Measurements from ENCODE around the gene OPRL1.

Gene OPRL1

GRCh38 chr20:64044484-64045247 lies 35.2 kb upstream of the OPRL1 start:
- no peaks in the 10 kb centered on the region for H3K4me1 ChIP-seq (ENCODE audit: control insufficient read depth, insufficient read depth, low read length)
- no peaks in the 10 kb centered on the region for H3K36me3 ChIP-seq (ENCODE audit: control insufficient read depth, insufficient read depth, low read length, severe bottlenecking)
- H3K9ac ChIP-seq (ENCODE audit: low read length), result no peak overlapping the region
- no peaks in the 10 kb centered on the region for H3K9me3 ChIP-seq (ENCODE audit: control insufficient read depth, low read length)
- peak; percentile 80 for DNase-seq (ENCODE audit: low read depth)
- H3K4me3 ChIP-seq (ENCODE audit: low read length), result no peak overlapping the region
- H3K27me3 ChIP-seq (replicated peaks; ENCODE audit: control insufficient read depth, insufficient read depth, low read length), result peaks cover 39% of the 10 kb centered on the region

DNA sequence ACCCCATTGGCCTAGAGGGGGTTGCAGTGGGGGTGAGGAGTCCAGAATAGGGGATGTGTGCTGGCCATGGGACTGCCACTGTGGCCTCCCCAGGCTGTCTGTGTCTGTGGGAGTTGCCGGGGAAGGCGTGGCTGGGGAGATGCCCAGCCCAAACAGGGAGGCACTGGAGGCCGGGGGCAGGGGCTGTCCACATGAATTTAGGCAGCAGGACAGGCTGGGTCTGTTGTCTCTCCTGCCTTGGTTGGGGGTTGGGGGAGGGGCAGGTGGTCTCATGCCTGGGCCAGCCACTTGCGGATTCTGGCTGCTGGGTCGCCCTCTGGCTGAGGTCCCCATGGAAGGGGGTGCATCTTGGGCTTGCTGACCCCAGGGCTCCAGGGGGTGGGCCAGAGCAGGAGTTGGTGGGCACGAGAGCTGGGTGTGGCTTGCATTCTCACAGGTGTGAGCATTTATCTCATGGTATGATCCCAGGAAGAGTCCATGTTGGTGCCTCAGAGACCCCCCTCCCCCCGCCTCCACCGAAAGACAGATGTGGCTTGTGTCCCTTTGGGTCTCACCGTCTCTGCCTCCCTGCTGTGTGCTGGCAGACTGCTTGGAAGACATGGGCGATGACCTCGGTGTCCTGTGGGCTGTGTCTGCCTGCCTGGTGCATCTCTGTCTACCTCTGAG lies 34.4 kb upstream of the OPRL1 start:
- H3K36me3 ChIP-seq (ENCODE audit: control insufficient read depth, insufficient read depth, low read length, severe bottlenecking), result no peaks in the 10 kb centered on the region
- no peak overlapping the region for H3K4me3 ChIP-seq (ENCODE audit: low read length)
- no peaks in the 10 kb centered on the region for H3K4me1 ChIP-seq (ENCODE audit: control insufficient read depth, insufficient read depth, low read length)
- DNase-seq (ENCODE audit: low read depth), result no peak
- no peak overlapping the region for H3K9ac ChIP-seq (ENCODE audit: low read length)
- H3K27me3 ChIP-seq (replicated peaks; ENCODE audit: control insufficient read depth, insufficient read depth, low read length), result peaks cover 38% of the 10 kb centered on the region
- no peaks in the 10 kb centered on the region for H3K9me3 ChIP-seq (ENCODE audit: control insufficient read depth, low read length)

DNA sequence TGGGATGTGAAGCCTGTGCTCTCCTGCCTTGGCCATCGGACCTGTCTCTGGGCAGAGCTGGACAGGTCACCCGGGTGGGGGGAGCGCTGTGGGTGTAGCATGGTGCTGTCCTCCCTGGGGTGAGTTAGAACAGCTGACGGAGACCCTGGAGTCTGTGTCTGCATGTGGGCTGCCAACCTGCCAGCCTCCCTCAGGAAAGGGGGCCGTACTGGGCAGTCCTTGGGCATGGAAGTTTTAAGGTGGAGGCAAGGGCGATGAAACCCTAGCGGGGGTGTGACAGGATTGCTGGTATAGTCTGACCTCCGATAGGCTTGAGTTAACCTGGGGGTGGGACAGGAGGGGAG lies 32.9 kb upstream of the OPRL1 start:
- H3K4me3 ChIP-seq (ENCODE audit: low read length), result no peak overlapping the region
- H3K27me3 ChIP-seq (replicated peaks; ENCODE audit: control insufficient read depth, insufficient read depth, low read length), result peaks cover 39% of the 10 kb centered on the region
- no peak overlapping the region for H3K9ac ChIP-seq (ENCODE audit: low read length)

DNA sequence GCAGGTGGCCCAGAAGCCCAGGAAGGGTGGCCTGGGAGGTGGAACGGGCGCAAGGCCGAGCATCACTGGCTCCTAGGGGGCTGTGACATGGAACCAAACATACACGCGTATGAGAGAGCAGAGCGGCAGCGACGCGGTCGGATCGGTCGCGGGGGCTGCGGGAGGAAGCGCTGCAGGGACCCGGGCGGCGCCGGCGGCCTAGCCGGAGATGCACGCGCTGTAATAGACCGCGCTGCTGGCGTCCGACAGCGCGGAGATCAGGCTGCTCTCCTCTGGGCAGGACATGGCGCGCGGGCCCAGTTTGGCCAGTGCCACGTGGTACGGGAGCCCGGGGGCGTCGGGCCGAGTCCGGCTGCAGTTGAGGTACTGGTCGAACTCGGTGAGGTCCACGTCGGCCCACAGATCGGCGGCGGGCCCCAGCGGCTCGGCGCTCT lies 31.9 kb upstream of the OPRL1 start:
- no peak for DNase-seq (ENCODE audit: low read depth)
- Histone ChIP-seq H3K36me3 (ENCODE audit: control insufficient read depth, insufficient read depth, low read length, severe bottlenecking) (no peaks in the 10 kb centered on the region), H3K4me3 (ENCODE audit: low read length) (no peak overlapping the region), H3K9me3 (ENCODE audit: control insufficient read depth, low read length) (no peaks in the 10 kb centered on the region), H3K4me1 (ENCODE audit: control insufficient read depth, insufficient read depth, low read length) (no peaks in the 10 kb centered on the region), H3K27me3 (replicated peaks; ENCODE audit: control insufficient read depth, insufficient read depth, low read length) (peaks cover 43% of the 10 kb centered on the region), H3K9ac (ENCODE audit: low read length) (no peak overlapping the region)

More for the DNA sequence above, 32.9 kb upstream of the OPRL1 start:
- no peak for DNase-seq (ENCODE audit: low read depth)
- Histone ChIP-seq H3K4me1 (ENCODE audit: control insufficient read depth, insufficient read depth, low read length) (no peaks in the 10 kb centered on the region), H3K9me3 (ENCODE audit: control insufficient read depth, low read length) (no peaks in the 10 kb centered on the region), H3K36me3 (ENCODE audit: control insufficient read depth, insufficient read depth, low read length, severe bottlenecking) (no peaks in the 10 kb centered on the region)

DNA sequence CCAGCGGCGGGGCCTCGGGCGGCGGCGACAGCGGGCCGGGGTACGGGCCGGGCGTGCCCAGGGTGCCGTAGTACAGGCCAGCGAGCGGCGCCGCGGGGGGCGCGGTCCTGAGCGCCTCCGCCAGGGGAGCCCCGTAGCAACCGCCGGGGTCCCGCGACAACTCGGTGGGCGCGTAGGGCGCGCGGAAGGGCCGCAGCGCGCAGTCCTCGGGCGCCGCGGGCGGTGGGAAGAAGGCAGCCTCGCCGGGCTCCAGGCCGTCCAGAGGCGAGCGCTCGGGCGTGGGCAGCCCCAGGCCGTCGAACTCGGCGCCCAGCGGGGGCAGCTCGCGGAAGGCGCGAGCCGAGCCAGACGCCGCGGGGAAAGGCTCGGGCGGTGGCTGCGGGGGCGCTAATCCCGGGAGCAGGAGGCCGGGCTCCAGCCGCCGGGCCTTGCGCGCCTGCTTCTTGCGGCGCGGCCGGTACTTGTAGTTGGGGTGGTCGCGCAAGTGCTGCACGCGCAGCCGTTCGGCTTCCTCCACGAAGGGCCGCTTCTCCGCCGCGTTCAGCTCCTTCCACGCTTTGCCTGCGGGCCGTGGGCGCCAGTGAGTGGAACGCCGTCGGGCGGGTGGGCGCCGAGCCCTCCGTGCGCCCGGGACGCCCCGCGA lies 31.4 kb upstream of the OPRL1 start:
- no peak for DNase-seq (ENCODE audit: low read depth)

DNA sequence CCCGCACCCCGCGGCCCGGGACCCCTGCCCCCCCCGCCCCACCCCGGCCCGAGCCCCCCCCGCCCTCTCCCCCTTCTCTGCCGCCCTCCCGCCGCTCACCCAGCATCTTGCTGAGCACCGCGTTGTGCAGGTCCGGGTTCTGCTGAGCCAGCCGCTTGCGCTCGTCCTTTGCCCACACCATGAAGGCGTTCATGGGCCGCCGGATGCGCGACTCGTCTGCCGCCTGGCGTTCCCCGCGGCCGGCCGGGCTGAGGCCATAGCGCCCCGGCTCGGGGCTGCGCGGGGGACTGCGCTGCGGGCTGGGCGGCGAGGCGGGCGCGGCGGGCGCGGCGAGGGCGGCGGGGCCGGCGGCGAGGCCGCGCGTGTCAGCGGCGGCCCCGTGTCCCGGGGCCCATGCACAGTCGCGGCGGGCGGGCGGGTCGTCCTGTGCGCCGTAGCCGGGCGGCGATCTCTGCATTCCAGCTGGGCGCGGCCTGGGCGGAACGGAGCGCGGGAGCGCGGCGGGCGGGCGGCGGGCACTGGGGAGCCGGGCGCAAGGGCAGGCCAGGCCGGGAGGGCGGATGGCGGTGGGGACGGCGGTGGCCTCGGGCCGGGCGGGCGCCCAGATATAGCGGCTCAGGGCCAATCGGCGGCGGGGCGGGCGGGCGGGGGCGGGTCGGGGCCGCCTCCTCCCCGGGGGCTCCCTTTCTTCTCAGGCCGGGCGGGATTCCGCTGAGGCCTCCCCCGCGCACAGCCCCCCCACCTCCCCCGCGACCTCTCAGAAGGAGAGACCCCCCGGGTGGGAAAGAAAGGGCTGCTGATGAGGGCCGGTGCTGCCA lies 30.6 kb upstream of the OPRL1 start, which contains the start of gene SOX18:
Gene SOX18, minus strand, starts transcription at position 580 of the 818 bp plus-strand sequence. Its CDS starts 123 bp downstream, at position 457.
- no peaks in the 10 kb centered on the region for H3K9me3 ChIP-seq (ENCODE audit: control insufficient read depth, low read length)
- H3K9ac ChIP-seq (ENCODE audit: low read length), result no peak within 1 kb of the TSS
- H3K4me3 ChIP-seq (ENCODE audit: low read length), result no peak within 1 kb of the TSS
- peaks cover 49% of the 10 kb centered on the region for H3K27me3 ChIP-seq (replicated peaks; ENCODE audit: control insufficient read depth, insufficient read depth, low read length)
- peak; percentile 61 for DNase-seq (ENCODE audit: low read depth)
- H3K4me1 ChIP-seq (ENCODE audit: control insufficient read depth, insufficient read depth, low read length), result peaks cover 6% of the 10 kb centered on the region
- H3K36me3 ChIP-seq (ENCODE audit: control insufficient read depth, insufficient read depth, low read length, severe bottlenecking), result no peaks in the 10 kb centered on the region

More for the DNA sequence above, 31.4 kb upstream of the OPRL1 start:
- no peaks in the 10 kb centered on the region for H3K36me3 ChIP-seq (ENCODE audit: control insufficient read depth, insufficient read depth, low read length, severe bottlenecking)
- peaks cover 48% of the 10 kb centered on the region for H3K27me3 ChIP-seq (replicated peaks; ENCODE audit: control insufficient read depth, insufficient read depth, low read length)
- no peak overlapping the region for H3K4me3 ChIP-seq (ENCODE audit: low read length)
- no peaks in the 10 kb centered on the region for H3K9me3 ChIP-seq (ENCODE audit: control insufficient read depth, low read length)
- H3K9ac ChIP-seq (ENCODE audit: low read length), result no peak overlapping the region
- peaks cover under 1% of the 10 kb centered on the region for H3K4me1 ChIP-seq (ENCODE audit: control insufficient read depth, insufficient read depth, low read length)

DNA sequence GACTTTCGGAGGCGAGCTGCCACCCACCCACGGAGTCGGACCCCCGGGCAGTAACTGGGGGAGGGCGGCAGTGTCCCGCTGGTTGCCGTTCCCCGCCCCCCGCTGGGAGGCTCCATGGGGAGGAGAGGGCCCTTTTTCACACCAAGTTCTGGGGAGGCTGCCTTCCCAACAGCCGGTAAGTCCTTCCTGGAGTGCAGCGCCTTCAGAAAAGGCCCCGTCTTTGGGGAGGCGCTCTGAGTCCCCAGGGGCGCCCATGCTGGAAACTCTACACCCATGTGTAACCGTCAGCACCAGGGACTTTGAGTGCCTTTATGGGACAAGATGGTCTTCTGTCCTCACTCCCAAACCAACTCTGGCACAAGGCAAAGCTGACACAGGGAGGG lies 30.0 kb upstream of the OPRL1 start:
- Histone ChIP-seq H3K9ac (ENCODE audit: low read length) (no peak overlapping the region), H3K4me3 (ENCODE audit: low read length) (no peak overlapping the region), H3K4me1 (ENCODE audit: control insufficient read depth, insufficient read depth, low read length) (peaks cover 10% of the 10 kb centered on the region), H3K27me3 (replicated peaks; ENCODE audit: control insufficient read depth, insufficient read depth, low read length) (peaks cover 52% of the 10 kb centered on the region), H3K36me3 (ENCODE audit: control insufficient read depth, insufficient read depth, low read length, severe bottlenecking) (no peaks in the 10 kb centered on the region), H3K9me3 (ENCODE audit: control insufficient read depth, low read length) (no peaks in the 10 kb centered on the region)
- DNase-seq (ENCODE audit: low read depth), result no peak

DNA sequence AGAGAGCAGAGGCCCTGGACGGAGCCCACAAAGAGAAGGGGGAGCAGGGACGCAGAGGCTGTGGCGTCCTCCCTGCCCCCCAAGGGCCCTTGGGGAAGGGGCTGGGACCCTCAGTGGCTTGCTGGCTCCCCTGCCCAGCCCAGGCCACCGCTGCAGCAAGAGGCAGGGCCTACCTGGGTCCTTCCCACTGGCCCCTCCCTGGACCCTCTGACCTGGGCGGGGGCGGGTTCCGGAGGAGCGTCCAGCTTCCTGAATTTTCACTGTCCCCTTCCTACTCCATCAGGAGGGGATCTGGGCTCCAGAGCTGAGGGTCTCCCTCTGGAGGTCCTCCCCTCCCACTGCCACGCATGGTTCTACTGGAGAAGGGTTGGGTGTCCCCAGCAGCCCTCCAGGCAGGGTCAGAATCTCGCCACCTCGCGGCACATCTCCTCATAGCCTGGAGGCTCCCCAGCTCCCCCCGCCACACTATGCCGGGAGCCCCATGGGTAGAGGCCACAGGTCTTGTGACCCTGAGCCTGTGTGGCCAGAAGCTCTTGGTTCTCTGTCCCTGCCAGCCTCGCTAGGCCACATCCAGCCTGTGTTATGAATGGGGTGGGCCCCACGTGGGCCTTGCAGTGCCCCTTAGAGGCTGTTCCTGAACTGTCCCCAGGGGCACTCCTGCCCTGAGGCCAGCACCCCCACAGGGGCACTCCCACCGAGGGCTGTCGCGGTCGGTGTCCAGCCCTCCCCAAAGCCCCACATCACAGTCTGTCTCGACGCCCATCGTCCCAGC lies 29.4 kb upstream of the OPRL1 start:
- H3K9ac ChIP-seq (ENCODE audit: low read length), result no peak overlapping the region
- no peaks in the 10 kb centered on the region for H3K36me3 ChIP-seq (ENCODE audit: control insufficient read depth, insufficient read depth, low read length, severe bottlenecking)
- peaks cover 52% of the 10 kb centered on the region for H3K27me3 ChIP-seq (replicated peaks; ENCODE audit: control insufficient read depth, insufficient read depth, low read length)
- no peak for DNase-seq (ENCODE audit: low read depth)
- H3K4me3 ChIP-seq (ENCODE audit: low read length), result no peak overlapping the region
- H3K9me3 ChIP-seq (ENCODE audit: control insufficient read depth, low read length), result no peaks in the 10 kb centered on the region
- peaks cover 15% of the 10 kb centered on the region for H3K4me1 ChIP-seq (ENCODE audit: control insufficient read depth, insufficient read depth, low read length)

DNA sequence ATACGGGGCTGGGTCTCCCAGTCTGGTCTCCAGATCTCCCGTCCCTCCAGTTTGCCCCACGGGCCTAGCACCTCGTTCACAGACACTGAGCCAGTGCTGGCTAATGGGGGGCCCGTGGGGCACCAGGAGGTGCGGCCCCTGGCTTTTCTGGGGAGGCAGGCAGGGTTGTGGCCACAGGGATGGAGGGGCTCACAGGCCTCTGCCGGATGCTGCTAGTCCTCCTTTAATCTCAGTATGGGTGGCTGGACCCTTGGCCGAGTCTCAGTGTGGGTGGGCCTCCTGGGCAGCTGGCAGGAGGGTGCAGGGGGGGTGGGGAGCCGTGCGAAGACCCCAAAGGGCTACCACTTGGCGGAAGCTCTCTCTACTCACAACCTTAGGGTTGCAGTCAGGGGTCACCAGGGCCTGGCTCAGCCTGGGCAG lies 28.8 kb upstream of the OPRL1 start:
- peaks cover 21% of the 10 kb centered on the region for H3K4me1 ChIP-seq (ENCODE audit: control insufficient read depth, insufficient read depth, low read length)
- peaks cover 46% of the 10 kb centered on the region for H3K27me3 ChIP-seq (replicated peaks; ENCODE audit: control insufficient read depth, insufficient read depth, low read length)
- DNase-seq (ENCODE audit: low read depth), result no peak
- H3K9me3 ChIP-seq (ENCODE audit: control insufficient read depth, low read length), result no peaks in the 10 kb centered on the region
- no peak overlapping the region for H3K4me3 ChIP-seq (ENCODE audit: low read length)
- no peak overlapping the region for H3K9ac ChIP-seq (ENCODE audit: low read length)
- H3K36me3 ChIP-seq (ENCODE audit: control insufficient read depth, insufficient read depth, low read length, severe bottlenecking), result no peaks in the 10 kb centered on the region

DNA sequence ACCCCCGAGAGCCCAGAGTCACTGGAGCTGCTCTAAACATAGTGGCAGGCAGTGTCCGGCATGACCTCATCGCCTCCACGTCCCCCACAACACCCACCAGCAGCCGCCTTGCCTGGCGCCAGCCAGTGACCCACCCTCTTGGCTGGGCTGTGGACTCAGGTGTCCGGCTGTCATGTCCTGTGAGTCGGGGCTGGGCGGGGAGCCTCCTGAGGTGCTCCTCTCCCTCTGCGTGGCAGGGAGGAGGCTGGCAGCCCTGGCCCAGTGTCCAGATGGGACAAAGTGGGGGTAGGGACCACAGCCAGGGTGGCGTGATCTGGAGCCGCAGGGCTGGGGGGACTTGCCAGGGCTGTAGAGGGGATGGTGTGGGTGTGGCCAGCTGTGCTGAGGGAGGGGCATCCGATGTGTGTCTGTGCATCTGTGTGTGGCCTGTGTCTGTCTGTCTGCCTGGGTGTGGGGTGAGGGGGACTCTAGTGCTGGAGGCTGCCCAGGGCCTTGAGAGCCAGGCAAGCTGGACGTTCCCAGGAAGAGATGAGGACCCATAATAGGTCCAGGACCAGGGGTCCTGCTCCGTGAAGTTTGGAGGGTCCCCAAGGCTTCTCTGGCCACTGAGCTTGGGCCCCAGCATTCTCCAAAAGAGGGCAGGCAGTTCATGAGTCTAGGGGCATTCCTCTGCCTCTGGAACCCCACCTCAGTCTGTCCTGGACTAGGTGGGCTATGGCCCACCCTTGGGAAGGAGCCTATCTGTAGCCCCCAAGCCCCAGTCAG lies 28.1 kb upstream of the OPRL1 start:
- Histone ChIP-seq H3K9ac (ENCODE audit: low read length) (no peak overlapping the region), H3K9me3 (ENCODE audit: control insufficient read depth, low read length) (no peaks in the 10 kb centered on the region), H3K4me3 (ENCODE audit: low read length) (no peak overlapping the region), H3K36me3 (ENCODE audit: control insufficient read depth, insufficient read depth, low read length, severe bottlenecking) (no peaks in the 10 kb centered on the region), H3K27me3 (replicated peaks; ENCODE audit: control insufficient read depth, insufficient read depth, low read length) (peaks cover 41% of the 10 kb centered on the region), H3K4me1 (ENCODE audit: control insufficient read depth, insufficient read depth, low read length) (peaks cover 24% of the 10 kb centered on the region)
- DNase-seq (ENCODE audit: low read depth), result no peak

Data from adipocyte (in vitro differentiated cells).